Right forelimb (tissue), 1 donor: ENCODE results near the gene PNRC1.
"Not testable (repeated sequence)": the region's sequence is repeated elsewhere in the genome, so short reads cannot be mapped to it uniquely, and the experiment has no call there.

Experiments used
- DNase-seq: peaks from one replicate; pipeline ENCODE4 v3.0.0-alpha.2; 2018

The PNRC1 gene

DNA sequence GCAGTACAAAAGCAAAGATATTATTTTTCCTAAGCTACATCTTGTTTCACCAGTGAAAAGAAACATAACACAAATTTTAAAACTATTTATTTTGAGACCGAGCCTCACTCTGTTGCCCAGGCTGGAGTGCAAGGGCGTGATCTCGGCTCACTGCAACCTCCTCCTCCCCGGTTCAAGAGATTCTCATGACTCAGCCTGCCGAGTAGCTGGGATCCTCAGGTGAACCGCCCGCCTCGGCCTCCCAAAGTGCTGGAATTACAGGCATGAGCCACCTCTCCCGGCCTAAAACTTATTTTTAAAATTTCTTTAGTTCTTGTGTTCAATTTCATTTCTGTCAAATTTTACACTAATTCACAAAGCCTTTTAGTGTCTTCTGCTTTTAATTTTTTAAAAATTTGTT is 31.4 kb downstream of the PNRC1 start:
- DNase-seq, result no peak

DNA sequence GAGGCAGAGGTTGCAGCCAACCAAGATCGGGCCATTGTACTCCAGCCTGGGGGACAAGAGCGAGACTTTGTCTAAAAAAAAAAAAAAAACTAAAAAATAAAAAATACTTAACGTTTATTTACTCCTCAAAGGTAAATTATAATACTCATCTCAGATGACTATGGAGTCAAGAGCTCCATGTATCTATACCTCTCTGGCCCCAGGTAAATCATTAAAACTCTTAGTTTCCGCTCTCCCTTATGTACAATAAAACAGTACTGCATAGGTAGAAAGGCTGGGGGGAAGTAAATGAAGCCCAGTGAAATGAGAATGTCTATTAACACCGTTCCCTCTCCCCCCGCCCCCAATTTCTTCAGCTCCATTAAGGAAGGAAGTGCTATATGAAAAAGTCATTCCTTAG is 36.2 kb downstream of the PNRC1 start:
- DNase-seq, result no peak

GRCh38 chr6:89117211-89118108 is 36.9 kb downstream of the PNRC1 start, which contains the start of gene SRSF12:
SRSF12 (minus strand) TSS chr6:89118071; CDS start chr6:89117887, 184 bp downstream.
- peak; percentile 74 for DNase-seq

GRCh38 chr6:89118931-89119330 is 38.4 kb downstream of the PNRC1 start:
- DNase-seq, result no peak

DNA sequence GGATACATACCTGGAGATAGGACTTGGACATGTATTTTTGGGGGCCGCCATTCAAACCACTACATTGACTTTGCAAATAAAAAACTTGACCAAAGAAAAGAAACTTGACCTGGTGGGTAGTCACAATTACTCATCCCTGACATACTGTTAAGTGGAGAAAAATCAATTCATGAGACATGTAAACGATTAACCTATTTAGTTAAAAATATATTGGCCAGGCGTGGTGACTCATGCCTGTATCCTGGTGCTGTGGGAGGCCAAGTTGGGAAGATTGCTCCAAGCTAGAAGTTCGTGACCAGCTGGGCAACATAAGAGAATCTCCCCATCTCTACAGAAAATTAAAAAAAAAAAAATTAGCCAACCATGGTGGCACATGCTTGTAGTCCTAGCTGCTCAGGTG is 39.8 kb downstream of the PNRC1 start:
- no peak for DNase-seq

- no peak for DNase-seq
These were observed 41.4 kb downstream of the PNRC1 start for GRCh38 chr6:89121934-89122333.

DNA sequence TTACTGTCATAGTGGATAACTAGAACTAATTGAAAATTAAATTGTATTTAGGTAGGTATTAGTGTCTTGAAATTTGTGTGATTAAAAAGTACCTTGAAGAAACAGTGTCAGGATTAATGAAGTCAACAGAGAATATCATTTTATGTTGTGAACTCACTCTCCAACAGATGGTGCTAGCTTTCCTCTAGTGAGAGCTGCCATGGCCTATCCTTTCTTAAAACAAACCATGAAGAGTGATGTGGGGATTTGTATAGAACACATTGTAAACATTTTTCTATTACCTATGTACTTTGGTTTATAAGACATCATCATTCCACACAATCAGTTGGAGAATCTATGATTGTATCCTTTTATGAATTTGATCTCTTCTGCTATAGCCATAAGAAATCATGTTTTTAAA is 42.1 kb downstream of the PNRC1 start:
- DNase-seq, result no peak

GRCh38 chr6:89128256-89128671 is 47.7 kb downstream of the PNRC1 start:
- DNase-seq, result not testable (repeated sequence)

DNA sequence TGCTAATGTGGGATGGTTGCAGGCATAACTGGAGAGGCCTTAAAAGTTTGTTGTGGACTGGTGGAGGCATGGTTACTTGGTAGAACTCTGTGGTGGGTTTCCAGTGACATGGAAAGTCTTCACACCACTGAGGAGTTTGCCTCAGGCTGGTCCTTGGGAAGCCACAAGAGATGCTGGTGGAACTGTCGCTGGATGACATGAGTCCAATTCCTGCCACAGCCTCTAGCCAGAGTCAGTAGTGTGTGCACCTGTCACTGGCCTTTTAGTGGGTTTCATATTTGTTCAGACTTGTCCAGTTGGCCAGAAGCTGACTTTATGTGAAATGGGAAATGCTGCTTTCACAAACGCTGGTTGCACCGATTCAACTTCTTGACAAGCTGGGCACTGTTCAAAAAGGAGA is 51.0 kb downstream of the PNRC1 start:
- DNase-seq, result no peak

DNA sequence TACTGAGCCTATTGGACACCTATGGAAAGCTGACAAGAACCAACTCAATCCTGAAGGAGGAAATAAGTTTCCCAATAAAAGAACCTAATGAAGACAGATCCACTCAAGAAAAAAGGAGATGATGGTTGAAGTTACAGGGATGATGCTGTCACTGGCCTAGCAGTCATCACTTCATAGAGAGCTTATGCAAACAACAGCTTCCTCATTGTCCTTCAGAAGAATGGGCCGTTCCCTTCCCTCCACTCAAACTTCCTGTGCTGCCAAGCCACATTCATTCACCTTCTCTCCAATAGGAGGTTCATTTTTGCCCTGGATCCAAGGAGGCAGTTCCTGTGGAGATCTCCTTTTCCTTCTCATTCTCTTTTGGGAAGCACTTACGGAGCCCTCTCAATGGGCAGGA is 51.5 kb downstream of the PNRC1 start:
- no peak for DNase-seq

DNA sequence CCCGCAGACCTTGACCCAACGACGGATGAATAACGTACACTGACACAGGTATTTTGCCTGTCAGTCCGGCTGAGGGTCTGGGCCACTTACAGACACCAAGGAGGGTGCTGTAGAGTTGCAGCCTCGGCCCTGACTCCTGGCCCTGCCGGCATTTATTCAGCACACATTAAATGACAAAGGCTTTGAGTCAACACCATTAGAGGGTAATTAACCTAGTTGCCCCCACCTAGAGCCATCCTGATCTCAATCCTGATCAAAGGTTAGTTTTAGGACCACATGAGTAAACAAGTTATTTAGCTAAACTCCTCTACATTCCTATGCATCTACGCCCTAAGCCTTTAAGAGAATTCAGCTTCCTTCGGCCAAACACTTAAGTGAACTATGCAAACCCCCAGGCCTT is 53.4 kb downstream of the PNRC1 start:
- DNase-seq, result no peak

DNA sequence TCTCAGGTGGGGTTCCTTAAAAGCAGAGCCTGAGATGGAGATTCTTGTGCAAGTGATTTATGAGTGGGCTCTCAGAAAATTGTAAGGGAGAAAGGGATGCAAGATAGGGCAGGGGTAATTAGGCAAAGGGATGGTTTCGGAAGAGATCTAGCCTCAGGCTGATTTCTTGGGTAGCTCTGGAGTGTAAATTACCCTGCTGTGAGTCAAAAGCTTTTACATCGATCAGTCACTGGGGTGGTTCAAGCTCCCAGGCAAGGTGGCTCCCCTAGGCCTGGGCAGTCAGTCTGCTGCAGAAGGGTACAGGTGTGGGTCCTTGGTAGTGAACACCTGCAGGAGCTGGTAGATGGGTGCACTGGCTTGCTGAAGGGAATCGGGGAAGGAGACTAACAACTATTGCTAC is 54.2 kb downstream of the PNRC1 start:
- no peak for DNase-seq
